Tongue (tissue), 1 donor: ENCODE results near the gene CLK2. TPM values are rescaled to one million over a fixed set of nuclear protein-coding genes. Genes with fewer than 3 reads are reported as not detected.

Experiments used
- total RNA-seq: library from RNA; depleted of rRNA; stranded (reverse); fragments of >200 nt; gene quantifications from one replicate; pipeline ENCODE4 v1.2.3, GENCODE V29; 2014

The CLK2 gene
- total RNA-seq, 1 donor from 2014 or later, result 26.1 TPM

Other genes starting within 250 kb of the CLK2 start
- gene DCST2, start 239.7 kb downstream of the CLK2 start, total RNA-seq, result 0.41 TPM
- gene DCST1, start 239.7 kb downstream of the CLK2 start, total RNA-seq, result not detected
- gene ADAM15, start 222.2 kb downstream of the CLK2 start, total RNA-seq, result 62.6 TPM
- 5.0 TPM for gene EFNA4, start 209.8 kb downstream of the CLK2 start, total RNA-seq
- 0.92 TPM for gene EFNA3, start 194.7 kb downstream of the CLK2 start, total RNA-seq
- 25.4 TPM for gene EFNA1, start 145.6 kb downstream of the CLK2 start, total RNA-seq
- gene SLC50A1, start 137.7 kb downstream of the CLK2 start, total RNA-seq, result 11.5 TPM
- 20.4 TPM for gene DPM3, start 133.0 kb downstream of the CLK2 start, total RNA-seq
- gene KRTCAP2, start 100.2 kb downstream of the CLK2 start, total RNA-seq, result 29.6 TPM
- gene TRIM46, start 99.7 kb downstream of the CLK2 start, total RNA-seq, result 0.72 TPM
- gene THBS3, start 65.6 kb downstream of the CLK2 start, total RNA-seq, result 61.0 TPM
- 26.2 TPM for gene MTX1, start 64.8 kb downstream of the CLK2 start, total RNA-seq
- gene ENTREP3, start 18.0 kb downstream of the CLK2 start, total RNA-seq, result 6.9 TPM
- gene SCAMP3, start 11.1 kb downstream of the CLK2 start, total RNA-seq, result 22.1 TPM
- 1.6 TPM for gene HCN3, start 4.0 kb upstream of the CLK2 start, total RNA-seq
- gene PKLR, start 27.9 kb upstream of the CLK2 start, total RNA-seq, result 0.31 TPM
- gene FDPS, start 35.4 kb upstream of the CLK2 start, total RNA-seq, result 95.3 TPM
- gene RUSC1, start 47.4 kb upstream of the CLK2 start, total RNA-seq, result 23.0 TPM